Transverse colon (tissue), 4 donors: Measurements from ENCODE around the gene CUL7. TPM values are rescaled to one million over a fixed set of nuclear protein-coding genes. Genes with fewer than 3 reads are reported as not detected.

Experiments
- DNase-seq: peaks from one replicate; pipeline ENCODE4 v3.0.0-alpha.2; 2019
- H3K27ac ChIP-seq, 4 donors: fragments of 200-600 bp; sonication (generic); 2 replicates each; pipeline ENCODE4 v1.5.1; 2016 to 2018; ENCODE audit warnings: inconsistent platforms in 4 of 4
- H3K27me3 ChIP-seq: fragments of 200-600 bp; sonication (generic); 2 replicates; pipeline ENCODE4 v1.5.1; 2017; ENCODE audit warnings: inconsistent platforms
- H3K36me3 ChIP-seq, 4 donors: fragments of 200-600 bp; sonication (generic); 2 replicates each; pipeline ENCODE4 v1.5.1; 2017 to 2019; ENCODE audit warnings: inconsistent platforms in 4 of 4
- H3K4me1 ChIP-seq, 4 donors: fragments of 200-600 bp; sonication (generic); 2 replicates each; pipeline ENCODE4 v1.5.1; 2017 to 2020; ENCODE audit warnings: inconsistent platforms in 4 of 4
- H3K4me3 ChIP-seq, 4 donors: fragments of 200-600 bp; sonication (generic); 1 replicate in 1 of 4; 2 replicates in 3 of 4; pipeline versions ENCODE4 v1.5.1 to v1.6.1; 2017 to 2019; ENCODE audit warnings: inconsistent platforms in 4 of 4
- H3K9me3 ChIP-seq, 2 donors: fragments of 200-600 bp; sonication (generic); 2 replicates each; pipeline ENCODE4 v1.5.1; 2017 to 2019; ENCODE audit warnings: inconsistent platforms in 2 of 2
- CTCF ChIP-seq, 5 experiments: fragments of 200-600 bp in 3 of 5; fragments of 450-650 bp in 2 of 5; sonication (generic) in 3 of 5; IDR thresholded peaks; 1 replicate in 2 of 5; 2 replicates in 3 of 5; pipeline ENCODE4 v1.5.1; 2016 to 2017; ENCODE audit warnings: antibody characterized with exemption in 5 of 5, inconsistent platforms in 3 of 5, mild to moderate bottlenecking in 2 of 5, moderate library complexity in 1 of 5
- EP300 ChIP-seq: sonication (generic); formaldehyde crosslinking; IDR thresholded peaks from one replicate; pipeline ENCODE4 v1.6.1; 2017; ENCODE audit warnings: antibody characterized with exemption, low read depth
- POLR2A ChIP-seq: fragments of 450-650 bp; IDR thresholded peaks from one replicate; pipeline ENCODE4 v1.6.1; 2016; ENCODE audit warnings: antibody characterized with exemption, mild to moderate bottlenecking, moderate library complexity
- POLR2AphosphoS5 ChIP-seq, 3 donors: sonication (generic); formaldehyde crosslinking; IDR thresholded peaks; one replicate each; pipeline ENCODE4 v1.6.1; 2016; ENCODE audit warnings: antibody characterized with exemption in 3 of 3
- WGBS, 2 donors: methylation state at CpG; one replicate each; pipeline ENCODE4 v1.1.5; 2018; ENCODE audit warnings: low coverage in 1 of 2; 5-methylcytosine and 5-hydroxymethylcytosine counted together
- in situ Hi-C, 4 donors: fragments of 200-750 bp; cut with MboI; loops; one replicate each; pipeline versions ENCODE4 v1.15.0 to v1.15.1; 2017; ENCODE audit warnings: low sequenced_read_pairs in 3 of 4, low pct_ligation_motif_present in 1 of 4, low pct_unique_long_range_greater_than_20kb in 1 of 4
- intact Hi-C: fragments of 100-400 bp; cut with DNase I; formaldehyde crosslinking; loops from one replicate; pipeline ENCODE4 v1.15.1; 2023; ENCODE audit warnings: low total_unique reads
- total RNA-seq, 4 donors: library from RNA; depleted of rRNA; stranded (reverse); fragments of >200 nt; gene quantifications; one replicate each; pipeline ENCODE4 v1.1.0, GENCODE V29; 2016

Gene CUL7
- total RNA-seq, 4 donors from 2014 or later, result 13.0 to 29.3 (median 15.7) TPM

GRCh38 chr6:43029120-43029519 is 24.5 kb downstream of the CUL7 start:
- Histone ChIP-seq H3K36me3 (peaks cover 0 to 55% (median 26%) of the 10 kb centered on the region in 4 donors), H3K4me1 (peaks cover 0 to 2% (median under 1%) of the 10 kb centered on the region in 4 donors), H3K9me3 (no peaks in the 10 kb centered on the region), H3K27me3 (no peaks in the 10 kb centered on the region), H3K4me3 (no peak overlapping the region), H3K27ac (no peak overlapping the region)
- no peak for DNase-seq
- intact Hi-C loops, result no loop called here
- TF ChIP-seq POLR2A (no peak), POLR2AphosphoS5 (IDR thresholded peaks at IDR 0.05) (no peak), EP300 (no peak), CTCF (IDR thresholded peaks at IDR 0.05) (no peak)
- 91 to 100% methylated on average over 6 to 9 of the region's 9 CpGs for WGBS, 2 donors
- in situ Hi-C loops, result no loop called here

GRCh38 chr6:43026365-43026764 is 27.3 kb downstream of the CUL7 start:
- Histone ChIP-seq H3K9me3 (no peaks in the 10 kb centered on the region), H3K4me1 (peaks cover 10 to 15% (median 13%) of the 10 kb centered on the region in 4 donors), H3K36me3 (peaks cover 0 to 55% (median 26%) of the 10 kb centered on the region in 4 donors), H3K4me3 (no peak overlapping the region), H3K27ac (no peak overlapping the region), H3K27me3 (no peaks in the 10 kb centered on the region)
- intact Hi-C loops, result no loop called here
- in situ Hi-C loops, result no loop called here
- no peak for TF ChIP-seq EP300
- TF ChIP-seq POLR2A, result no peak
- TF ChIP-seq POLR2AphosphoS5 (IDR thresholded peaks at IDR 0.05), result no peak
- TF ChIP-seq CTCF (IDR thresholded peaks at IDR 0.05), result no peak
- WGBS, 2 donors, result 73 to 94% methylated on average over 2 to 5 of the region's 5 CpGs
- no peak for DNase-seq

GRCh38 chr6:43024436-43024835 is 29.2 kb downstream of the CUL7 start:
- Histone ChIP-seq H3K4me1 (peaks cover 13 to 23% (median 21%) of the 10 kb centered on the region in 4 donors), H3K9me3 (no peaks in the 10 kb centered on the region), H3K4me3 (no peak overlapping the region), H3K27me3 (no peaks in the 10 kb centered on the region), H3K36me3 (peaks cover 0 to 47% (median 21%) of the 10 kb centered on the region in 4 donors), H3K27ac (no peak overlapping the region)
- no peak for TF ChIP-seq POLR2AphosphoS5 (IDR thresholded peaks at IDR 0.05)
- TF ChIP-seq CTCF (IDR thresholded peaks at IDR 0.05), result no peak
- TF ChIP-seq EP300, result no peak
- no peak for TF ChIP-seq POLR2A
- in situ Hi-C loops (no loop called here), intact Hi-C loops (no loop called here)
- WGBS, 2 donors, result 80 to 81% methylated on average over 2 of the region's 2 CpGs
- DNase-seq, result no peak

GRCh38 chr6:43021270-43022047 is 32.2 kb downstream of the CUL7 start, which contains the start of gene RRP36:
TSS of gene RRP36 (plus strand) at chr6:43021623. CDS start at chr6:43021655, 32 bp downstream.
- Histone ChIP-seq H3K4me1 (peaks cover 17 to 28% (median 27%) of the 10 kb centered on the region in 4 donors), H3K36me3 (peaks cover 0 to 26% (median 10%) of the 10 kb centered on the region in 4 donors), H3K9me3 (no peaks in the 10 kb centered on the region), H3K4me3 (peak within 1 kb of the TSS; percentile 77 to 97 (median 92)), H3K27me3 (no peaks in the 10 kb centered on the region), H3K27ac (peak within 1 kb of the TSS; percentile 90 to 94 (median 92))
- 0 to 2% methylated on average over 5 to 43 of the region's 56 CpGs for WGBS, 2 donors
- in situ Hi-C loops (no loop called here), intact Hi-C loops (no loop called here)
- peak; percentile 30 to 67 (median 61) for TF ChIP-seq POLR2AphosphoS5 (IDR thresholded peaks at IDR 0.05)
- no peak for TF ChIP-seq EP300
- peak; percentile 40 for TF ChIP-seq POLR2A
- no peak for TF ChIP-seq CTCF (IDR thresholded peaks at IDR 0.05)
- DNase-seq, result peak; percentile 81
